T-cell (primary cell): ENCODE measurements around the gene ECI1. TPM values are rescaled to one million over a fixed set of nuclear protein-coding genes. Genes with fewer than 3 reads are reported as not detected.
A peak's percentile ranks its signal among the peaks of the same experiment; 100 is the strongest.

Experiments
- ATAC-seq, 4 experiments: fragments of 200-7000 bp in 3 of 4; fragments of 150-1000 bp in 1 of 4; cut with Tn5 transposase; replicated peaks in 1 of 4; 1 replicate in 3 of 4; 2 replicates in 1 of 4; pipeline ENCODE4 v1.10.0; 2021; ENCODE audit warnings: moderate library complexity in 3 of 4, mild to moderate bottlenecking in 2 of 4, moderate number of reproducible peaks in 1 of 4
- CTCF ChIA-PET, 2 donors: fragments of 300-600 bp; sonication (Branson Sonifier 250); formaldehyde crosslinking; loops; one replicate each; lab custom pipeline; 2022; ENCODE audit warnings: antibody characterized with exemption in 2 of 2; lab: Charles Lee
- POLR2A ChIA-PET, 2 donors: fragments of 300-600 bp; sonication (Branson Sonifier 250); formaldehyde crosslinking; loops; one replicate each; lab custom pipeline; 2022; ENCODE audit warnings: antibody characterized with exemption in 2 of 2; lab: Charles Lee
- DNase-seq, 35 experiments: peaks; one replicate each; pipeline versions ENCODE4 v3.0.0 to v3.0.0-alpha.2; 2013 to 2023
- H3K27ac ChIP-seq: one replicate; pipeline ENCODE4 v1.5.1; 2013; ENCODE audit warnings: low read length
- H3K27me3 ChIP-seq, 2 experiments: replicated peaks in 1 of 2; 1 replicate in 1 of 2; 2 replicates in 1 of 2; pipeline versions ENCODE4 v1.6.1 to v1.7.0; 2013; ENCODE audit warnings: low read length in 1 of 2, mixed read lengths in 1 of 2; ENCODE audit not compliant: control insufficient read depth in 2 of 2, insufficient read depth in 2 of 2; ENCODE audit errors: extremely low read depth in 1 of 2
- H3K36me3 ChIP-seq, 2 donors: 1 replicate in 1 of 2; 2 replicates in 1 of 2; pipeline versions ENCODE4 v1.6.1 to v1.7.0; 2013; ENCODE audit warnings: low read length in 1 of 2; ENCODE audit not compliant: control insufficient read depth in 2 of 2, insufficient read depth in 1 of 2; ENCODE audit errors: extremely low read depth in 1 of 2
- H3K4me1 ChIP-seq, 2 experiments: 1 replicate in 1 of 2; 2 replicates in 1 of 2; pipeline versions ENCODE4 v1.6.1 to v1.7.0; 2013; ENCODE audit warnings: low read length in 2 of 2, mixed read lengths in 1 of 2; ENCODE audit not compliant: insufficient read depth in 2 of 2, control insufficient read depth in 1 of 2; ENCODE audit errors: extremely low read depth in 1 of 2
- H3K4me3 ChIP-seq, 2 donors: 1 replicate in 1 of 2; 2 replicates in 1 of 2; pipeline versions ENCODE4 v1.5.1 to v1.7.0; 2013; ENCODE audit warnings: mild to moderate bottlenecking in 2 of 2, low read length in 1 of 2, moderate library complexity in 1 of 2; ENCODE audit not compliant: control insufficient read depth in 1 of 2; ENCODE audit errors: extremely low read depth in 1 of 2
- H3K9me3 ChIP-seq: 2 replicates; pipeline ENCODE4 v1.7.0; 2013
- H3K27ac Mint-ChIP-seq, 2 donors: one replicate each; pipeline ENCODE4 v1.8.0; 2020 to 2021; ENCODE audit warnings: mild to moderate bottlenecking in 2 of 2, mixed read lengths in 2 of 2
- H3K27me3 Mint-ChIP-seq, 2 donors: one replicate each; pipeline ENCODE4 v1.8.0; 2021 to 2022; ENCODE audit warnings: mixed read lengths in 2 of 2
- H3K36me3 Mint-ChIP-seq: one replicate; pipeline ENCODE4 v1.8.0; 2021; ENCODE audit warnings: mixed read lengths
- H3K4me1 Mint-ChIP-seq, 3 donors: one replicate each; pipeline ENCODE4 v1.8.0; 2020 to 2022; ENCODE audit warnings: mixed read lengths in 3 of 3, mild to moderate bottlenecking in 1 of 3
- H3K4me3 Mint-ChIP-seq, 3 donors: one replicate each; pipeline ENCODE4 v1.8.0; 2020 to 2022; ENCODE audit warnings: mild to moderate bottlenecking in 3 of 3, mixed read lengths in 3 of 3, moderate library complexity in 3 of 3
- H3K9me3 Mint-ChIP-seq, 3 donors: one replicate each; pipeline ENCODE4 v1.8.0; 2020 to 2022; ENCODE audit warnings: mixed read lengths in 3 of 3
- WGBS: methylation state at CpG from one replicate; pipeline ENCODE4 v1.1.5; 2013; ENCODE audit warnings: missing lambda C conversion rate; ENCODE audit not compliant: insufficient coverage; 5-methylcytosine and 5-hydroxymethylcytosine counted together
- total RNA-seq, 35 experiments: library from RNA in 6 of 35; stranded (reverse) in 6 of 35; fragments of 120-200 nt in 1 of 35; gene quantifications; one replicate each; pipeline versions ENCODE4 v1.2.1 to v1.2.4 and lab custom pipeline; 2013 to 2026

Gene ECI1
- total RNA-seq, 5 donors from 2014 or later (not counting 1 experiment from before 2014, with no cell fraction given) = 17.0 to 40.1 (median 37.7) TPM

- ChIA-PET POLR2A (no interaction called here), CTCF (no interaction called here)
- DNase-seq (no peak), ATAC-seq (no peak)
- peaks cover 9% of the 10 kb centered on the region for H3K36me3 Mint-ChIP-seq
- Histone ChIP-seq H3K27ac (no peak overlapping the region), H3K27me3 (no peaks in the 10 kb centered on the region), H3K9me3 (no peaks in the 10 kb centered on the region), H3K4me1 (peaks cover 10 to 42% of the 10 kb centered on the region in 2 experiments), H3K4me3 (no peak overlapping the region), H3K36me3 (peaks cover 13 to 38% of the 10 kb centered on the region in 2 donors)
- no peaks in the 10 kb centered on the region for H3K27me3 Mint-ChIP-seq
- no peak overlapping the region for H3K4me3 Mint-ChIP-seq
- no peak overlapping the region for H3K27ac Mint-ChIP-seq
- 97% methylated on average over 16 of the region's 17 CpGs for WGBS
- H3K9me3 Mint-ChIP-seq = no peaks in the 10 kb centered on the region
- H3K4me1 Mint-ChIP-seq = peaks cover 27 to 30% (median 30%) of the 10 kb centered on the region in 3 donors
These were observed 41.4 kb downstream of the ECI1 start for GRCh38 chr16:2210009-2210332.

GRCh38 chr16:2209258-2210008 is 42.0 kb downstream of the ECI1 start:
- Histone ChIP-seq H3K27ac (no peak overlapping the region), H3K9me3 (no peaks in the 10 kb centered on the region), H3K36me3 (peaks cover 13 to 38% of the 10 kb centered on the region in 2 donors), H3K4me1 (peaks cover 10 to 48% of the 10 kb centered on the region in 2 experiments), H3K27me3 (no peaks in the 10 kb centered on the region), H3K4me3 (no peak overlapping the region)
- 94% methylated on average over 15 of the region's 29 CpGs for WGBS
- Mint-ChIP-seq H3K4me1 (peaks cover 32 to 34% (median 33%) of the 10 kb centered on the region in 3 donors), H3K9me3 (no peaks in the 10 kb centered on the region), H3K27ac (no peak overlapping the region), H3K27me3 (no peaks in the 10 kb centered on the region), H3K36me3 (peaks cover 9% of the 10 kb centered on the region), H3K4me3 (no peak overlapping the region)
- no peak for DNase-seq
- ChIA-PET POLR2A (no interaction called here), CTCF (no interaction called here)
- no peak for ATAC-seq

- no peaks in the 10 kb centered on the region for H3K9me3 ChIP-seq
- no peak overlapping the region for H3K4me3 ChIP-seq
- H3K27ac ChIP-seq = no peak overlapping the region
- H3K27me3 ChIP-seq = no peaks in the 10 kb centered on the region
- peaks cover 13 to 38% of the 10 kb centered on the region in 2 donors for H3K36me3 ChIP-seq
- H3K4me1 ChIP-seq = peaks cover 10 to 44% of the 10 kb centered on the region in 2 experiments
- Mint-ChIP-seq H3K36me3 (peaks cover 9% of the 10 kb centered on the region), H3K9me3 (no peaks in the 10 kb centered on the region), H3K27me3 (no peaks in the 10 kb centered on the region), H3K27ac (no peak overlapping the region), H3K4me3 (no peak overlapping the region), H3K4me1 (peaks cover 35% of the 10 kb centered on the region in 3 donors)
- DNase-seq (no peak), ATAC-seq (no peak)
- POLR2A ChIA-PET = interaction anchor here in 1 of 2 donors (0.5 kb wide), 1 partner anchor 11 kb away, joined by 4 read pairs; no protein-coding TSS in a partner anchor
- CTCF ChIA-PET = no interaction called here
- 93% methylated on average over 8 of the region's 9 CpGs for WGBS
These were observed 42.6 kb downstream of the ECI1 start for GRCh38 chr16:2208772-2209171.

- no peaks in the 10 kb centered on the region for H3K27me3 Mint-ChIP-seq
- H3K27ac ChIP-seq = no peak overlapping the region
- no peak overlapping the region for H3K27ac Mint-ChIP-seq
- H3K9me3 Mint-ChIP-seq = no peaks in the 10 kb centered on the region
- ChIA-PET POLR2A (interaction anchor here in 1 of 2 donors (0.5 kb wide), 1 partner anchor 12 kb away, joined by 4 read pairs; no protein-coding TSS in a partner anchor), CTCF (interaction anchor here in 1 of 2 donors (0.6 kb wide), 1 partner anchor 43 kb away, joined by 3 read pairs; the partner anchor contains the start of gene ECI1)
- no peaks in the 10 kb centered on the region for H3K27me3 ChIP-seq
- ATAC-seq (no peak), DNase-seq (no peak)
- H3K9me3 ChIP-seq = no peaks in the 10 kb centered on the region
- H3K36me3 Mint-ChIP-seq = peaks cover 9% of the 10 kb centered on the region
- 90% methylated on average over 17 of the region's 23 CpGs for WGBS
- H3K4me3 Mint-ChIP-seq = no peak overlapping the region
- H3K4me1 Mint-ChIP-seq = peaks cover 31 to 33% (median 31%) of the 10 kb centered on the region in 3 donors
- peaks cover 13 to 38% of the 10 kb centered on the region in 2 donors for H3K36me3 ChIP-seq
- H3K4me1 ChIP-seq = peaks cover 5 to 39% of the 10 kb centered on the region in 2 experiments
- no peak overlapping the region for H3K4me3 ChIP-seq
These were observed 43.1 kb downstream of the ECI1 start for GRCh38 chr16:2208308-2208707.

GRCh38 chr16:2207872-2208271 is 43.5 kb downstream of the ECI1 start:
- H3K36me3 Mint-ChIP-seq = peaks cover 9% of the 10 kb centered on the region
- Histone ChIP-seq H3K4me3 (no peak overlapping the region), H3K36me3 (peaks cover 13 to 38% of the 10 kb centered on the region in 2 donors), H3K27ac (no peak overlapping the region), H3K4me1 (peaks cover 4 to 35% of the 10 kb centered on the region in 2 experiments), H3K27me3 (no peaks in the 10 kb centered on the region), H3K9me3 (no peaks in the 10 kb centered on the region)
- H3K27me3 Mint-ChIP-seq = no peaks in the 10 kb centered on the region
- DNase-seq = no peak
- ChIA-PET CTCF (interaction anchor here in 1 of 2 donors (0.6 kb wide), 1 partner anchor 44 kb away, joined by 3 read pairs; the partner anchor contains the start of gene ECI1), POLR2A (no interaction called here)
- peaks cover 26 to 28% (median 27%) of the 10 kb centered on the region in 3 donors for H3K4me1 Mint-ChIP-seq
- peak overlapping the region in 2 of 3 donors; percentile 58 to 78 for H3K4me3 Mint-ChIP-seq
- WGBS = 96% methylated on average over 6 of the region's 9 CpGs
- no peak overlapping the region for H3K27ac Mint-ChIP-seq
- ATAC-seq = no peak
- no peaks in the 10 kb centered on the region for H3K9me3 Mint-ChIP-seq

- Histone ChIP-seq H3K36me3 (peaks cover 7 to 30% of the 10 kb centered on the region in 2 donors), H3K4me3 (no peak overlapping the region), H3K9me3 (no peaks in the 10 kb centered on the region), H3K27ac (no peak overlapping the region), H3K4me1 (peaks cover 4 to 27% of the 10 kb centered on the region in 2 experiments), H3K27me3 (no peaks in the 10 kb centered on the region)
- H3K4me1 Mint-ChIP-seq = peaks cover 21 to 23% (median 22%) of the 10 kb centered on the region in 3 donors
- peak overlapping the region; percentile 69 to 78 (median 73) for H3K4me3 Mint-ChIP-seq
- peaks cover 9% of the 10 kb centered on the region for H3K36me3 Mint-ChIP-seq
- no peaks in the 10 kb centered on the region for H3K27me3 Mint-ChIP-seq
- H3K9me3 Mint-ChIP-seq = no peaks in the 10 kb centered on the region
- CTCF ChIA-PET = no interaction called here
- ATAC-seq (no peak), DNase-seq (no peak)
- 93% methylated on average over 20 of the region's 23 CpGs for WGBS
- H3K27ac Mint-ChIP-seq = peak overlapping the region in 1 of 2 donors; percentile 76
- POLR2A ChIA-PET = no interaction called here
These were observed 44.5 kb downstream of the ECI1 start for GRCh38 chr16:2206780-2207433.
